Measurements from ENCODE around the gene KIR3DL2.
"Not testable (repeated sequence)": the region's sequence is repeated elsewhere in the genome, so short reads cannot be mapped to it uniquely, and the experiment has no call there.

GRCh38 chr19:54850061-54850640, at the start of gene KIR3DL2:
- TF ChIP-seq CTCF (IDR thresholded peaks at IDR 0.05; ENCODE audit: borderline replicate concordance, extremely low read depth, low read length, poor library complexity, severe bottlenecking); EZH2 (IDR thresholded peaks at IDR 0.05; ENCODE audit: borderline replicate concordance, low read depth, low read length, severe bottlenecking): not testable (repeated sequence)
